Measurements from ENCODE around the gene G3BP2.

G3BP2 gene

DNA sequence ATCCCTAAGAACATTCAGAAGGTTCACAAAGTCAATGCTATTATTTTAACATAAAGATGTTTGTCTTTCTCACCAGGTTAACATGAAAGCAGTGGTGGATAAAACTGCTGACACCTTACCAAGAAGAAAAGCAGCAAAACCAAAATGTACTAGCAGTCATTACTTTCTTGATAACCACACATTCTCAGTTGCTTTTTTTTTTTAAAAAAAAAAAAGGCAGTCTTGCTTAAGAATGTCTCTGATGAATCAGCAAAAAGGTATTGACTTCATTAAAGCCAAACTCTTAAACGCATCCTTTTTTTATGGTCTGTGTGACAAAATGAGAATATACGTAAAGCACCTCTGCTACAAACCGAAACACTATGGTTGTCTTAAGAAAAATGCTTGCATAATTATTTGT, 74.8 kb downstream of the G3BP2 start:
- DNase-seq (ENCODE audit: low read depth): peak; percentile 48
- no peak overlapping the region for H3K4me3 ChIP-seq (replicated peaks; ENCODE audit: low read depth, low read length)
- TF ChIP-seq, protein P1, sequence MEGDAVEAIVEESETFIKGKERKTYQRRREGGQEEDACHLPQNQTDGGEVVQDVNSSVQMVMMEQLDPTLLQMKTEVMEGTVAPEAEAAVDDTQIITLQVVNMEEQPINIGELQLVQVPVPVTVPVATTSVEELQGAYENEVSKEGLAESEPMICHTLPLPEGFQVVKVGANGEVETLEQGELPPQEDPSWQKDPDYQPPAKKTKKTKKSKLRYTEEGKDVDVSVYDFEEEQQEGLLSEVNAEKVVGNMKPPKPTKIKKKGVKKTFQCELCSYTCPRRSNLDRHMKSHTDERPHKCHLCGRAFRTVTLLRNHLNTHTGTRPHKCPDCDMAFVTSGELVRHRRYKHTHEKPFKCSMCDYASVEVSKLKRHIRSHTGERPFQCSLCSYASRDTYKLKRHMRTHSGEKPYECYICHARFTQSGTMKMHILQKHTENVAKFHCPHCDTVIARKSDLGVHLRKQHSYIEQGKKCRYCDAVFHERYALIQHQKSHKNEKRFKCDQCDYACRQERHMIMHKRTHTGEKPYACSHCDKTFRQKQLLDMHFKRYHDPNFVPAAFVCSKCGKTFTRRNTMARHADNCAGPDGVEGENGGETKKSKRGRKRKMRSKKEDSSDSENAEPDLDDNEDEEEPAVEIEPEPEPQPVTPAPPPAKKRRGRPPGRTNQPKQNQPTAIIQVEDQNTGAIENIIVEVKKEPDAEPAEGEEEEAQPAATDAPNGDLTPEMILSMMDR (IDR thresholded peaks at IDR 0.05; ENCODE audit: low read length, missing control alignments): no peak

DNA sequence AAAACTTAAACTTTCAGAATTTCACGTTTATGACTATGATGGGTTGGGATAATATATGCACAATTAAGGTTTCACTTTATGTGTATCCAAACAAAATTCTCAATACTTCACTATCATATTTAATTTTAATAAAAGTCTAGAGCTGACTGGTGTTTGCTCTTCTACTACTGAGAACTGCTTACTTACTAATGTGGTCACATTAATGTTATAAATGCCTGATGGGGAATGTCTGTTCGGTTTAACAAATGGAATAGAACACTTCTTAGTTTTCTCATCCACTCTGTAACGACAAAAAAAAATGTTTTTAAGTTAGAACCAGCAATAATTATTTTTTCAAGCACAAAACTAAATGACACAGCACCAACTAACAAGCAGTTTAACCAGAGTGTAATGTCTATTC, 77.2 kb downstream of the G3BP2 start:
- H3K4me3 ChIP-seq (replicated peaks; ENCODE audit: low read depth, low read length): no peak overlapping the region
- TF ChIP-seq, protein P1 (IDR thresholded peaks at IDR 0.05; ENCODE audit: low read length, missing control alignments): no peak
- no peak for DNase-seq (ENCODE audit: low read depth)

DNA sequence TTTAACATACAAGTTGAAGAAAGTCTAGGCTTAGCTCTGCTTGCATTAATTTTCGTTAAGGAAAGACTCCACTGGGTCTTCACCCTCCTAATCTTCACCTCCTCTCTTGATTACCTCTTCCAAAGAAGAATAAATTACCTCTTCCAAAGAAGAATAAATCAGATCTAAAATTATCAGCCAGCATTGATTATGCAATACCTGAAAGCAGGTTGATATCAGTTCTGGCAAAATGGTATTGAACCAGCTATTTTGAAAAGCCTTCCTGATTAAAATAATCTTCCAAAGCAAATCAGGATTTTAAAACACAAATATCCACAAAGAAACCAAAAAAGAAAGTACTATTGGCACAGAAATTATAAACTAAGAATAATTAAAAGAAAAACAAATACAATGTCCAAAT, 79.8 kb downstream of the G3BP2 start:
- DNase-seq (ENCODE audit: low read depth): no peak
- no peak overlapping the region for H3K4me3 ChIP-seq (replicated peaks; ENCODE audit: low read depth, low read length)
- TF ChIP-seq, protein P1 (IDR thresholded peaks at IDR 0.05; ENCODE audit: low read length, missing control alignments): no peak
